Measurements from ENCODE around the gene CCDC27. TPM values are rescaled to one million over a fixed set of nuclear protein-coding genes. Genes with fewer than 3 reads are reported as not detected.
A peak's percentile ranks its signal among the peaks of the same experiment; 100 is the strongest.

Gene CCDC27
- polyA plus RNA-seq, 3 donors: not detected

- intact Hi-C loops (cut with micrococcal nuclease): no loop called here
Measured at GRCh38 chr1:3790952-3791351, 38.7 kb downstream of the CCDC27 start.

GRCh38 chr1:3795453-3796214 lies 43.4 kb downstream of the CCDC27 start:
- peaks cover 10 to 20% of the 10 kb centered on the region in 2 donors for H3K36me3 Mint-ChIP-seq
- Histone ChIP-seq H3K36me3 (replicated peaks in 1 of 2; ENCODE audit: control insufficient read depth in 1 of 2, insufficient read depth in 2 of 2, low read length in 2 of 2) (peaks cover 5 to 16% of the 10 kb centered on the region in 2 donors), H3K9me3 (replicated peaks in 1 of 2; ENCODE audit: control insufficient read depth in 1 of 2, insufficient read depth in 1 of 2, low read length in 2 of 2) (no peaks in the 10 kb centered on the region), H3K27ac (ENCODE audit: low read depth in 1 of 2, low read length in 2 of 2) (peak overlapping the region in 1 of 2 donors; percentile 58), H3K4me3 (replicated peaks in 1 of 3; ENCODE audit: low read depth in 2 of 3, low read length in 3 of 3) (peak overlapping the region; percentile 48 to 76 (median 70)), H3K4me2 (replicated peaks; ENCODE audit: extremely low read depth, low read length, poor library complexity, severe bottlenecking) (peak overlapping the region; percentile 96), H3K79me2 (ENCODE audit: insufficient read depth, low read length) (peaks cover 55% of the 10 kb centered on the region), H3K9ac (ENCODE audit: insufficient read depth, low read length, poor library complexity, severe bottlenecking) (peak overlapping the region; percentile 84), H2AFZ (ENCODE audit: insufficient read depth, low read depth, low read length, poor library complexity, severe bottlenecking) (peak overlapping the region; percentile 88), H3K4me1 (ENCODE audit: control insufficient read depth in 1 of 2, insufficient read depth in 2 of 2, low read length in 2 of 2) (peaks cover 30 to 40% of the 10 kb centered on the region in 2 donors), H4K20me1 (ENCODE audit: insufficient read depth, low read length) (peaks cover 55% of the 10 kb centered on the region), H3K27me3 (ENCODE audit: control insufficient read depth in 2 of 2, insufficient read depth in 2 of 2, low read length in 2 of 2) (peaks cover 0 to 5% of the 10 kb centered on the region in 2 donors)
- 3% methylated on average over 51 of the region's 53 CpGs for WGBS (ENCODE audit: insufficient coverage)
- no peaks in the 10 kb centered on the region for H3K9me3 Mint-ChIP-seq
- peak overlapping the region in 4 of 7 donors; percentile 21 to 51 (median 34) for H3K27ac Mint-ChIP-seq
- H3K4me1 Mint-ChIP-seq: peaks cover 31% of the 10 kb centered on the region
- peaks cover under 1 to 13% (median 6%) of the 10 kb centered on the region in 3 donors for H3K27me3 Mint-ChIP-seq (ENCODE audit: low read depth in 3 of 3)
- no peak for TF ChIP-seq CTCF (IDR thresholded peaks at IDR 0.05)
- intact Hi-C loops (cut with micrococcal nuclease): no loop called here
- DNase-seq: no peak
- H3K4me3 Mint-ChIP-seq: peak overlapping the region; percentile 72 to 90

More at GRCh38 chr1:3790952-3791351, 38.7 kb downstream of the CCDC27 start:
- Histone ChIP-seq H3K9ac (ENCODE audit: insufficient read depth, low read length, poor library complexity, severe bottlenecking) (no peak overlapping the region), H3K27me3 (ENCODE audit: control insufficient read depth in 2 of 2, insufficient read depth in 2 of 2, low read length in 2 of 2) (no peaks in the 10 kb centered on the region), H3K9me3 (replicated peaks in 1 of 2; ENCODE audit: control insufficient read depth in 1 of 2, insufficient read depth in 1 of 2, low read length in 2 of 2) (no peaks in the 10 kb centered on the region), H3K4me2 (replicated peaks; ENCODE audit: extremely low read depth, low read length, poor library complexity, severe bottlenecking) (no peak overlapping the region), H2AFZ (ENCODE audit: insufficient read depth, low read depth, low read length, poor library complexity, severe bottlenecking) (no peak overlapping the region), H3K27ac (ENCODE audit: low read depth in 1 of 2, low read length in 2 of 2) (no peak overlapping the region), H4K20me1 (ENCODE audit: insufficient read depth, low read length) (peaks cover 100% of the 10 kb centered on the region), H3K36me3 (replicated peaks in 1 of 2; ENCODE audit: control insufficient read depth in 1 of 2, insufficient read depth in 2 of 2, low read length in 2 of 2) (peaks cover 30 to 55% of the 10 kb centered on the region in 2 donors), H3K79me2 (ENCODE audit: insufficient read depth, low read length) (peaks cover 87% of the 10 kb centered on the region), H3K4me1 (ENCODE audit: control insufficient read depth in 1 of 2, insufficient read depth in 2 of 2, low read length in 2 of 2) (peaks cover 25 to 30% of the 10 kb centered on the region in 2 donors), H3K4me3 (replicated peaks in 1 of 3; ENCODE audit: low read depth in 2 of 3, low read length in 3 of 3) (no peak overlapping the region)
- Mint-ChIP-seq H3K27ac (peak overlapping the region in 1 of 7 donors; percentile 16), H3K4me3 (no peak overlapping the region), H3K27me3 (ENCODE audit: low read depth in 3 of 3) (peaks cover 0 to 1% (median 0%) of the 10 kb centered on the region in 3 donors), H3K4me1 (peaks cover 38% of the 10 kb centered on the region), H3K36me3 (peaks cover 26 to 55% of the 10 kb centered on the region in 2 donors), H3K9me3 (no peaks in the 10 kb centered on the region)
- DNase-seq: no peak
- no peak for TF ChIP-seq CTCF (IDR thresholded peaks at IDR 0.05)
- WGBS (ENCODE audit: insufficient coverage): 97% methylated on average over 16 of the region's 18 CpGs
